Measurements from ENCODE around the gene MYO15B.

The MYO15B gene
- long read RNA-seq, partial matches to known transcripts: 0 of 2 reads
- long read RNA-seq, other reads (novel, unspliced or antisense): 2 of 2 reads

DNA sequence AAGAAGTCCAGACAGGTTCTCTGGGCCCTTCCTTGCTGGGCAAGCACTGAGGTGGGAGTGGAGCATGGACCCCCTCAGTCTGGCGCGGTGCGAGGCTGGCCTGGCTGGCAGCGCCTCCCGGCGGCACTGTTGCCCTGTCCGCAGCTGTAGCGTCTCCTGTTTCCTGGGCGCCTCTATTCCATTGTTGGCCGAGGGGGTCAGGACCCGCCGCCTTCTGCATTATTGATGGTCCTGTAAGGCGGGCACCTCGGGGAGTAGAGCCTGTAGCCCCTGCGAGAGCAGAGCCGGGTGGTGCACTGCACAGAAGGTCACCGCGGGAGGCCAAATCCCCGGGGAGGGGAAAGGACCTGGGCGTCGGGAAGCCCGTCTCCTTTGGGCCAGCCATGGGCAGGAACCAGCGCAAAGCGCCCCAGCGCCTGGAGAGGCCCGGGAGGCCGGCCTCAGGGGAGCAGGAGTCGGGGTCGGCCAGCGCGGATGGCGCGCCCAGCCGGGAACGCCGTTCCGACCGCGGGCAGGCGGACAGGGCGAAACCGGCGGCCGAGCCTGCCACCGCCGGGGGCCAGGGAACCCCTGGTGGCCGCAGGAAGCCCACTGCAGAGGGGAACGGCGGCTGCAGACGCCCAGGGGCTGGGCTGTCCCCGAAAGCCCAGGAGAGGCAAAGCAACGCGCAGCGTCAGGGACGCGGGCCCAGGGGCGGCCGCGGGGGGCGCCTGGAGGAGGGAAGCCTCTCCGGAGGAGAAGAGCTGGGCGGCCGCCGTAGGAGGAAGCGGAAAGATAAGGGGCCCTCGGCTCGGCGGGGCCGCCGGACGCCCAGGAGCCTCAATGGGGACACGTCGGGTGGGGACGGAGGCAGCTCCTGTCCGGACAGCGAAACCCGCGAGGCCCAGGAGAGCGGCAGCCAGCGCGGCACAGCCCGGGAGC, at the start of gene MYO15B:
Gene MYO15B (plus strand): TSS at position 126 of the 921 bp plus-strand sequence. CDS start 258 bp downstream, at position 384.
- TF ChIP-seq CTCF (IDR thresholded peaks at IDR 0.05; ENCODE audit: insufficient read depth, low read length) (no peak), GABPA (IDR thresholded peaks at IDR 0.05; ENCODE audit: low read depth) (0 out of 2 replicates have a peak, but pooled peaks have one; percentile 10)
- Histone ChIP-seq H3K27ac (replicated peaks) (0 out of 2 replicates have a peak within 1 kb of the TSS, but pooled peaks have one; percentile 8), H3K27me3 (ENCODE audit: insufficient read depth, poor library complexity, severe bottlenecking) (peaks cover 19% of the 10 kb centered on the region), H3K4me3 (replicated peaks; ENCODE audit: insufficient read depth, low read length) (peak within 1 kb of the TSS; percentile 27)
- DNase-seq (ENCODE audit: low read depth in 1 of 2, low spot score in 1 of 2): peak in 1 of 2 experiments; percentile 38

- H3K4me3 ChIP-seq (replicated peaks; ENCODE audit: insufficient read depth, low read length): no peak overlapping the region
- H3K27ac ChIP-seq (replicated peaks): no peak overlapping the region
- no peaks in the 10 kb centered on the region for H3K27me3 ChIP-seq (ENCODE audit: insufficient read depth, poor library complexity, severe bottlenecking)
- no peak for DNase-seq (ENCODE audit: low read depth in 1 of 2, low spot score in 1 of 2)
- TF ChIP-seq GABPA (IDR thresholded peaks at IDR 0.05; ENCODE audit: low read depth) (no peak), SPI1 (IDR thresholded peaks at IDR 0.05; ENCODE audit: borderline replicate concordance, low read depth) (no peak), CTCF (IDR thresholded peaks at IDR 0.05; ENCODE audit: insufficient read depth, low read length) (no peak), POLR2AphosphoS5 (IDR thresholded peaks at IDR 0.05; ENCODE audit: low read depth) (no peak)
- TF ChIP-seq, protein P1, sequence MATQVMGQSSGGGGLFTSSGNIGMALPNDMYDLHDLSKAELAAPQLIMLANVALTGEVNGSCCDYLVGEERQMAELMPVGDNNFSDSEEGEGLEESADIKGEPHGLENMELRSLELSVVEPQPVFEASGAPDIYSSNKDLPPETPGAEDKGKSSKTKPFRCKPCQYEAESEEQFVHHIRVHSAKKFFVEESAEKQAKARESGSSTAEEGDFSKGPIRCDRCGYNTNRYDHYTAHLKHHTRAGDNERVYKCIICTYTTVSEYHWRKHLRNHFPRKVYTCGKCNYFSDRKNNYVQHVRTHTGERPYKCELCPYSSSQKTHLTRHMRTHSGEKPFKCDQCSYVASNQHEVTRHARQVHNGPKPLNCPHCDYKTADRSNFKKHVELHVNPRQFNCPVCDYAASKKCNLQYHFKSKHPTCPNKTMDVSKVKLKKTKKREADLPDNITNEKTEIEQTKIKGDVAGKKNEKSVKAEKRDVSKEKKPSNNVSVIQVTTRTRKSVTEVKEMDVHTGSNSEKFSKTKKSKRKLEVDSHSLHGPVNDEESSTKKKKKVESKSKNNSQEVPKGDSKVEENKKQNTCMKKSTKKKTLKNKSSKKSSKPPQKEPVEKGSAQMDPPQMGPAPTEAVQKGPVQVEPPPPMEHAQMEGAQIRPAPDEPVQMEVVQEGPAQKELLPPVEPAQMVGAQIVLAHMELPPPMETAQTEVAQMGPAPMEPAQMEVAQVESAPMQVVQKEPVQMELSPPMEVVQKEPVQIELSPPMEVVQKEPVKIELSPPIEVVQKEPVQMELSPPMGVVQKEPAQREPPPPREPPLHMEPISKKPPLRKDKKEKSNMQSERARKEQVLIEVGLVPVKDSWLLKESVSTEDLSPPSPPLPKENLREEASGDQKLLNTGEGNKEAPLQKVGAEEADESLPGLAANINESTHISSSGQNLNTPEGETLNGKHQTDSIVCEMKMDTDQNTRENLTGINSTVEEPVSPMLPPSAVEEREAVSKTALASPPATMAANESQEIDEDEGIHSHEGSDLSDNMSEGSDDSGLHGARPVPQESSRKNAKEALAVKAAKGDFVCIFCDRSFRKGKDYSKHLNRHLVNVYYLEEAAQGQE (IDR thresholded peaks at IDR 0.05; ENCODE audit: insufficient replicate concordance, low read depth): no peak
These were observed 47.5 kb upstream of the MYO15B start for GRCh38 chr17:75539967-75540729.

DNA sequence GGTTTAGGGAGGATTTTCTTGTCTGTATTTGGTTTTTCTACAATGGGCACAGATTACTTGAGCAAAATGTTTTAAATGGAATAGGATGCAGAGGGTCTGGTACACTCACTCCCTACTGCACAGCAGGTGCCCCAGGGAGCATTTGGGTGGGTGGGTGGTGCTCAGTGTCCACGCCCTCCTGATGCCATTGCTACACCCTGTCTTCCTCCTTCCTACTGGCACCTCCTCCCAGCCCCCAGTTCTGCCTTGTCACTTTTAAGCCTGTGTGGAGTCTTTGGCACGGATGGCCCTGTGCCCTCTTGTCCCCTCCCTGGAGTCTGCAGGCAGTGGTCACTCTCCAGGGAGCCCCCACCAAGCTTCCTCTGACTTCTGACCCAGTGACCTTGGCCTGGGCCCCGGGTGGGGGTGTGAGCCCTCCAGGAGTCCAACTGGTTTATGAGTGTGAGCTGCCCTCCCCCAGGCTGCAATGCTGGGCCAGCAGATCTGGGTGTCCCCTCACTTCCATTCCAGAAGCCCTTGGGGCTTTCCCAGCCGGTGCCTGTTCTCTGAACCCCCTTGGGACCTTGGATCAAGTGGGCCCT, 46.6 kb upstream of the MYO15B start:
- Histone ChIP-seq H3K27me3 (ENCODE audit: insufficient read depth, poor library complexity, severe bottlenecking) (no peaks in the 10 kb centered on the region), H3K4me3 (replicated peaks; ENCODE audit: insufficient read depth, low read length) (no peak overlapping the region), H3K27ac (replicated peaks) (no peak overlapping the region)
- DNase-seq (ENCODE audit: low read depth in 1 of 2, low spot score in 1 of 2): no peak
- TF ChIP-seq CTCF (IDR thresholded peaks at IDR 0.05; ENCODE audit: insufficient read depth, low read length) (no peak), POLR2AphosphoS5 (IDR thresholded peaks at IDR 0.05; ENCODE audit: low read depth) (no peak), GABPA (IDR thresholded peaks at IDR 0.05; ENCODE audit: low read depth) (no peak), SPI1 (IDR thresholded peaks at IDR 0.05; ENCODE audit: borderline replicate concordance, low read depth) (no peak)
- TF ChIP-seq, protein P1 (IDR thresholded peaks at IDR 0.05; ENCODE audit: insufficient replicate concordance, low read depth): no peak
